ENCODE results near the gene FAM193A.
"Not testable (repeated sequence)": the region's sequence is repeated elsewhere in the genome, so short reads cannot be mapped to it uniquely, and the experiment has no call there.

FAM193A gene

GRCh38 chr4:2536193-2537010 lies at the start of gene FAM193A:
Gene FAM193A, plus strand, starts transcription at chr4:2536647. Its CDS starts 269 bp downstream, at chr4:2536916.
- peak; percentile 97 for DNase-seq (ENCODE audit: low spot score)

GRCh38 chr4:2486981-2487380 lies 49.5 kb upstream of the FAM193A start:
- no peak for DNase-seq (ENCODE audit: low spot score)

GRCh38 chr4:2487632-2488031 lies 48.8 kb upstream of the FAM193A start:
- DNase-seq (ENCODE audit: low spot score): no peak

GRCh38 chr4:2489081-2489805 lies 47.2 kb upstream of the FAM193A start:
- DNase-seq (ENCODE audit: low spot score): no peak

- DNase-seq (ENCODE audit: low spot score): no peak
Measured at GRCh38 chr4:2489841-2490552, 46.5 kb upstream of the FAM193A start.

- no peak for DNase-seq (ENCODE audit: low spot score)
Measured at GRCh38 chr4:2492970-2493369, 43.5 kb upstream of the FAM193A start.

GRCh38 chr4:2494992-2495391 lies 41.5 kb upstream of the FAM193A start:
- DNase-seq (ENCODE audit: low spot score): no peak

- no peak for DNase-seq (ENCODE audit: low spot score)
Measured at GRCh38 chr4:2497324-2497723, 39.1 kb upstream of the FAM193A start.

- no peak for DNase-seq (ENCODE audit: low spot score)
Measured at GRCh38 chr4:2497931-2498330, 38.5 kb upstream of the FAM193A start.

- DNase-seq (ENCODE audit: low spot score): no peak
Measured at GRCh38 chr4:2500547-2500946, 35.9 kb upstream of the FAM193A start.

GRCh38 chr4:2501034-2501594 lies 35.3 kb upstream of the FAM193A start:
- no peak for DNase-seq (ENCODE audit: low spot score)

GRCh38 chr4:2503809-2504208 lies 32.6 kb upstream of the FAM193A start:
- DNase-seq (ENCODE audit: low spot score): no peak

- DNase-seq (ENCODE audit: low spot score): no peak
Measured at GRCh38 chr4:2507259-2507658, 29.2 kb upstream of the FAM193A start.

GRCh38 chr4:2507855-2508254 lies 28.6 kb upstream of the FAM193A start:
- no peak for DNase-seq (ENCODE audit: low spot score)

GRCh38 chr4:2510351-2511259 lies 25.8 kb upstream of the FAM193A start:
- no peak for DNase-seq (ENCODE audit: low spot score)

- no peak for DNase-seq (ENCODE audit: low spot score)
Measured at GRCh38 chr4:2511645-2512131, 24.8 kb upstream of the FAM193A start.

- DNase-seq (ENCODE audit: low spot score): no peak
Measured at GRCh38 chr4:2512396-2513135, 23.9 kb upstream of the FAM193A start.

- DNase-seq (ENCODE audit: low spot score): not testable (repeated sequence)
Measured at GRCh38 chr4:2514193-2514592, 22.3 kb upstream of the FAM193A start.

- not testable (repeated sequence) for DNase-seq (ENCODE audit: low spot score)
Measured at GRCh38 chr4:2514944-2515343, 21.5 kb upstream of the FAM193A start.

- no peak for DNase-seq (ENCODE audit: low spot score)
Measured at GRCh38 chr4:2515830-2516550, 20.5 kb upstream of the FAM193A start.
